HG03159 (cell line): ENCODE results near the gene C1QTNF5.

Experiments used
- ATAC-seq: cut with Tn5 transposase; IDR thresholded peaks from one replicate; pipeline ENCODE4 v1.9.1; 2021; ENCODE audit warnings: mild to moderate bottlenecking, moderate library complexity; ENCODE audit not compliant: unreplicated experiment

C1QTNF5 gene

GRCh38 chr11:119297938-119298337, 42.7 kb downstream of the C1QTNF5 start:
- no peak for ATAC-seq

- no peak for ATAC-seq
Measured at GRCh38 chr11:119295178-119295577, 45.5 kb downstream of the C1QTNF5 start.

- ATAC-seq, result no peak
Measured at GRCh38 chr11:119293461-119293860, 47.2 kb downstream of the C1QTNF5 start.

- ATAC-seq, result no peak
Measured at GRCh38 chr11:119290894-119291497, 49.7 kb downstream of the C1QTNF5 start.
